Measurements from ENCODE around the gene LRRC3C. TPM values are rescaled to one million over a fixed set of nuclear protein-coding genes. Genes with fewer than 3 reads are reported as not detected.

Gene LRRC3C
- total RNA-seq, 1 donor from 2014 or later: not detected

DNA sequence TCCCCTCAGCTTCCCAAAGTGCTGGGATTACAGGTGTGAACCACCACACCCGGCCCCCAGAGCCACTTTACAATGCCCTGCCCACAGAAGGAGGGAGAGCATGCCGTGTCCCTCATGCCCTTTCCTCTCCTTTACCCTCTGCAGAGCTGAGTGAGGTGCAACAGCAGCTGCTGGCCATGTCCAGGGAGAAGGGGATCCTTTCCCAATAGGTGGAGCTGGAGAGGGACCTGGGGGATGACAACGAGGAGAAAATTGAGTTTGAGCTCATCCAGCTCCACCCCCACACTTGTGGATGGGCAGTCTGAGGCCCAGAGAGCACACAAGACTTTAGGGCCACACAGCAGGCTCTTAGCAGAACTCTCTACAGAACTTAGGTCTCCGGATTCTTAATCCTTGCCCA lies 27.3 kb downstream of the LRRC3C start:
- peaks cover 3% of the 10 kb centered on the region for H3K27me3 Mint-ChIP-seq
- no peaks in the 10 kb centered on the region for H3K9me3 Mint-ChIP-seq
- TF ChIP-seq, protein P1, sequence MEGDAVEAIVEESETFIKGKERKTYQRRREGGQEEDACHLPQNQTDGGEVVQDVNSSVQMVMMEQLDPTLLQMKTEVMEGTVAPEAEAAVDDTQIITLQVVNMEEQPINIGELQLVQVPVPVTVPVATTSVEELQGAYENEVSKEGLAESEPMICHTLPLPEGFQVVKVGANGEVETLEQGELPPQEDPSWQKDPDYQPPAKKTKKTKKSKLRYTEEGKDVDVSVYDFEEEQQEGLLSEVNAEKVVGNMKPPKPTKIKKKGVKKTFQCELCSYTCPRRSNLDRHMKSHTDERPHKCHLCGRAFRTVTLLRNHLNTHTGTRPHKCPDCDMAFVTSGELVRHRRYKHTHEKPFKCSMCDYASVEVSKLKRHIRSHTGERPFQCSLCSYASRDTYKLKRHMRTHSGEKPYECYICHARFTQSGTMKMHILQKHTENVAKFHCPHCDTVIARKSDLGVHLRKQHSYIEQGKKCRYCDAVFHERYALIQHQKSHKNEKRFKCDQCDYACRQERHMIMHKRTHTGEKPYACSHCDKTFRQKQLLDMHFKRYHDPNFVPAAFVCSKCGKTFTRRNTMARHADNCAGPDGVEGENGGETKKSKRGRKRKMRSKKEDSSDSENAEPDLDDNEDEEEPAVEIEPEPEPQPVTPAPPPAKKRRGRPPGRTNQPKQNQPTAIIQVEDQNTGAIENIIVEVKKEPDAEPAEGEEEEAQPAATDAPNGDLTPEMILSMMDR (conservative IDR thresholded peaks at IDR 0.05): no peak
- peak overlapping the region; percentile 41 for H3K4me3 Mint-ChIP-seq
- peaks cover 14% of the 10 kb centered on the region for H3K4me1 Mint-ChIP-seq (ENCODE audit: unreplicated experiment)
- no peaks in the 10 kb centered on the region for H3K36me3 Mint-ChIP-seq
- H3K27ac Mint-ChIP-seq: no peak overlapping the region
- no peak for DNase-seq (ENCODE audit: extremely low spot score, unreplicated experiment)

DNA sequence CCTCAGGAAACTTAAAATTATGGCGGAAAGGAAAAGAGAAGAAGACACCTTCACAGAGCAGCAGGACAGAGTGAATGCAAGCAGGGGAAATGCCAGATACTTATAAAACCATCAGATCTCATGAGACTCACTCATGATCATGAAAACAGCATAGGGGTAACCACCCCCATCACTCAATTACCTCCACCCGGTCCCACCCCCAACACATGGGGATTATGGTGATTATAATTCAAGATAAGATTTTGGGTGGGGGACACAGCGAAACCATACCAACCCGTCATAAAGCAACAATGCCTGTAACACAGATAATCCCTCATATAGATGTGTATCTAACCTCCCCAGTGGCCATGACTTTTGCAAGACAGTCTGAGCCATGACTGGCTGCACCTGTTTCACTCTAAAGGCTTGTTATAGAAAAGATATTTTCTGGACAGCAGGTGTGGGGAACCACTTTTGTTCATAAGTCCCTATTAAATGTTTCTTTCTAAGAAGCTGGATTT lies 28.2 kb downstream of the LRRC3C start:
- DNase-seq (ENCODE audit: extremely low spot score, unreplicated experiment): no peak
- Mint-ChIP-seq H3K36me3 (no peaks in the 10 kb centered on the region), H3K9me3 (no peaks in the 10 kb centered on the region), H3K4me1 (ENCODE audit: unreplicated experiment) (peaks cover 14% of the 10 kb centered on the region), H3K27me3 (peaks cover 6% of the 10 kb centered on the region), H3K4me3 (peak overlapping the region; percentile 20), H3K27ac (no peak overlapping the region)
- TF ChIP-seq, protein P1 (conservative IDR thresholded peaks at IDR 0.05): no peak

DNA sequence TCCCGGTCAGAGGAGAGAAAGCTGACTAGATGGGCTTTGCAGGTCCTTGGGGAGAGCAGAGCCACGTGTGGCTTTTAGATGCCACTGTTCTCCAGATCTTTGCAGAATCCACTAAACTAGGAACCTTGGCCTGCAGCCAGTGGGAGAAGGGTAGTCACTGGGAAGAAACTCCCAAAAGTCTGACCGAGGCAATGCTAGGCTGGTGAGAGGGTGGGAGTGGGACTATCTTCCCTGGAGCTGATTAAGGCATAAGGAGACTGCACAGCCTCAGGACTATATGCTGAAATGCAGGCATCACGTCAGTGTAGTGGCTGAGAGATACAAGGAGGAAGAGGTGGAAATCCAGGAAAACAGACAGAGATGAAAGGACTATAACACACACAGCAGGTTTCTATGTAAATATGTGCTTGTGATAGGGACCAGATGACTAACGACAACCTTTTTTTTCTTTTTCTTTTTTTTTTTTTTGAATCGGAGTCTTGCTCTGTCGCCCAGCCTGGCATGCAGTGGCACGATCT lies 33.1 kb downstream of the LRRC3C start:
- no peaks in the 10 kb centered on the region for H3K36me3 Mint-ChIP-seq
- no peak overlapping the region for H3K27ac Mint-ChIP-seq
- no peak overlapping the region for H3K4me3 Mint-ChIP-seq
- no peak for DNase-seq (ENCODE audit: extremely low spot score, unreplicated experiment)
- H3K9me3 Mint-ChIP-seq: no peaks in the 10 kb centered on the region
- peaks cover 9% of the 10 kb centered on the region for H3K4me1 Mint-ChIP-seq (ENCODE audit: unreplicated experiment)
- TF ChIP-seq, protein P1 (conservative IDR thresholded peaks at IDR 0.05): no peak
- peaks cover 20% of the 10 kb centered on the region for H3K27me3 Mint-ChIP-seq

DNA sequence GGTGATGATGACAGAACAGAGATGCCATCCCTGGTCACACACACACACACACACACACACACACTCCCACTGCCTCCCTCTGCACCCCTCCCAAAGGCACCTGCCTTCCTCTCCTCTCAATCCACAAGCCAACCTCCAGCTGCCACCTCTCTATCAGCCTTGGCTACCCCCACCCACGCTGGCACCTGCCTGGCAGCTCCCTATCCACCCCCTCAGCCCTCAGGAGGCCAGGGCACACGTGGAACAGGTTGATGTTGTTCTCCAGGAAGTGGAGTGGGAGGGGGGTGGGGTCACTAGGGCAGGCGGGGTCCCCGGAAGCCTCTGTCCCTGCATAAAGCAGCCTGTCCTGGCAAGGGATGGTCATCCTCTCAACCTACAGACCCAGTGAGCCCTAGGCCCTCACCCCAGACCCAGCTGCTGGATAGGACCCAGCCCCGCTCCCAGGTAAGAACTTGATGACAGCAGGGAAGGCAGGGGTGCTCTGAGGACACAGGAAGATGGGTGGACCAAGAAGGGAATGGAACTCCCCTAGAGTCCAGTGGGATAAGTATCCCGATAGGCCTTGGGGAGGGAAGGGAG lies 35.2 kb downstream of the LRRC3C start, which contains the start of gene GSDMA:
GSDMA (plus strand) TSS at position 363 of the 579 bp plus-strand sequence. CDS start 2,684 bp downstream, outside the sequence.
- H3K9me3 Mint-ChIP-seq: no peaks in the 10 kb centered on the region
- TF ChIP-seq, protein P1 (conservative IDR thresholded peaks at IDR 0.05): no peak
- DNase-seq (ENCODE audit: extremely low spot score, unreplicated experiment): no peak
- H3K36me3 Mint-ChIP-seq: no peaks in the 10 kb centered on the region
- H3K4me1 Mint-ChIP-seq (ENCODE audit: unreplicated experiment): peaks cover 9% of the 10 kb centered on the region
- H3K4me3 Mint-ChIP-seq: no peak within 1 kb of the TSS
- H3K27me3 Mint-ChIP-seq: peaks cover 35% of the 10 kb centered on the region
- no peak within 1 kb of the TSS for H3K27ac Mint-ChIP-seq

DNA sequence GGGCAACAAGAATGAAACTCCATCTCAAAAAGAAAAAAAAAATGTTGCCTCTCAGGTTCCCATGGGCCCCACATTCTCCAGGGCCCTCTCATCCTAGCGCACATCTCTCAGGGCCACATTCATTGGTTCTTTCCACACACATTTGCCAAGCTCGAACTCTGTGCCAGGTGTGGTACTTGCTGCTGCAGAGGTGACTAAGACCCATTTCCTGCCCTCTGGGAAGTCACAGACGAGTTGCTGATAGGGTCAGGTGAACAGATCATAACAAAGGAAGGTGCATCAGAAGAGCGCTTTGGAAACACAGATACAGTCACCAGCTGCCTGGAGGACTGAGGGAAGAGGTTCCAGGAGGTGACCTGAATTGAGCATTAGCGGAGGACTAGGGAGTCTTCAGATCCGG lies 36.3 kb downstream of the LRRC3C start:
- Mint-ChIP-seq H3K27ac (no peak overlapping the region), H3K9me3 (no peaks in the 10 kb centered on the region)

More for the DNA sequence above, 36.3 kb downstream of the LRRC3C start:
- TF ChIP-seq, protein P1 (conservative IDR thresholded peaks at IDR 0.05): no peak
- DNase-seq (ENCODE audit: extremely low spot score, unreplicated experiment): no peak
- no peak overlapping the region for H3K4me3 Mint-ChIP-seq
- H3K27me3 Mint-ChIP-seq: peaks cover 39% of the 10 kb centered on the region
- no peaks in the 10 kb centered on the region for H3K36me3 Mint-ChIP-seq
- peaks cover 8% of the 10 kb centered on the region for H3K4me1 Mint-ChIP-seq (ENCODE audit: unreplicated experiment)

Data from type B pancreatic cell (in vitro differentiated cells).